ENCODE measurements around the gene EML2. TPM values are rescaled to one million over a fixed set of nuclear protein-coding genes. Genes with fewer than 3 reads are reported as not detected.
"Not testable (repeated sequence)": the region's sequence is repeated elsewhere in the genome, so short reads cannot be mapped to it uniquely, and the experiment has no call there.

Gene EML2
- total and polyA plus RNA-seq, 7 donors = 10.4 to 75.6 (median 34.6) TPM

- intact Hi-C loops (cut with DNase I) = no loop called here
- Histone ChIP-seq H3K4me3 (no peak overlapping the region), H3K4me1 (peaks cover 0 to 9% (median 5%) of the 10 kb centered on the region in 4 donors), H3K36me3 (peaks cover 0 to 54% (median 7%) of the 10 kb centered on the region in 4 donors), H3K27ac (peak overlapping the region in 3 of 4 donors; percentile 23 to 47 (median 25)), H3K9me3 (no peaks in the 10 kb centered on the region), H3K27me3 (no peaks in the 10 kb centered on the region)
- 46 to 63% methylated on average over 37 of the region's 37 CpGs for WGBS, 2 donors
- peak; percentile 86 for DNase-seq
- TF ChIP-seq CTCF (IDR thresholded peaks at IDR 0.05) (no peak), POLR2A (IDR thresholded peaks at IDR 0.05) (no peak), POLR2AphosphoS5 (IDR thresholded peaks at IDR 0.05) (no peak), EP300 (IDR thresholded peaks at IDR 0.05) (no peak)
These were observed 23.1 kb downstream of the EML2 start for GRCh38 chr19:45615795-45616703.

- Histone ChIP-seq H3K27ac (peak overlapping the region in 2 of 4 donors; percentile 29 to 52), H3K36me3 (peaks cover 0 to 55% (median 3%) of the 10 kb centered on the region in 4 donors)
- H3K4me1 ChIP-seq; DNase-seq; H3K4me3 ChIP-seq; H3K9me3 ChIP-seq; H3K27me3 ChIP-seq; intact Hi-C loops (cut with DNase I): not testable (repeated sequence)
- 74 to 91% methylated on average over 9 of the region's 9 CpGs for WGBS, 2 donors
These were observed 24.1 kb downstream of the EML2 start for GRCh38 chr19:45615056-45615455.

- Histone ChIP-seq H3K4me3 (no peak overlapping the region), H3K4me1 (peaks cover 0 to 9% (median 5%) of the 10 kb centered on the region in 4 donors), H3K27ac (peak overlapping the region in 3 of 4 donors; percentile 29 to 52 (median 38)), H3K9me3 (no peaks in the 10 kb centered on the region), H3K36me3 (peaks cover 0 to 48% (median 2%) of the 10 kb centered on the region in 4 donors), H3K27me3 (no peaks in the 10 kb centered on the region)
- 23 to 65% methylated on average over 10 of the region's 10 CpGs for WGBS, 2 donors
- TF ChIP-seq POLR2A (IDR thresholded peaks at IDR 0.05) (no peak), POLR2AphosphoS5 (IDR thresholded peaks at IDR 0.05) (peak in 2 of 4 donors; percentile 26 to 39)
- DNase-seq = no peak
- intact Hi-C loops (cut with DNase I) = no loop called here
These were observed 25.1 kb downstream of the EML2 start for GRCh38 chr19:45613926-45614725.

DNA sequence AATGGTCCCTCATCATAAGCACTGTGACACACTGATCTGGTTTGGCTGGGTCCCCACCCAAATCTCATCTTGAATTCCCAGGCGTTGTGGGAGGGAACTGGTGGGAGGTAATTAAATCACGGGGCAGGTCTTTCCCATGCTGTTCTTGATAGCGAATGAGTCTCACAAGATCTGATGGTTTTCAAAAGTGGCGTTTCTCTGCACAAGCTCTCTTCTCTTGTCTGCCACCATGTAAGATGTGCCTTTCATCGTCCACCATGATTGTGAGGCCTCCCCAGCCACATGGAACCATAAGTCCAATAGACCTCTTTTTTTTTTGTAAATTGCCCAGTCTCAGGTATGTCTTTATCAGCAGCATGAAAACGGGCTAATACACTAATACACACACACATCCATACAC lies 30.2 kb downstream of the EML2 start:
- peaks cover 0 to 10% (median 8%) of the 10 kb centered on the region in 4 donors for H3K4me1 ChIP-seq
- 95 to 96% methylated on average over 6 of the region's 6 CpGs for WGBS, 2 donors
- intact Hi-C loops (cut with DNase I) = no loop called here
- H3K27ac ChIP-seq = no peak overlapping the region
- no peak overlapping the region for H3K4me3 ChIP-seq
- DNase-seq = no peak
- H3K36me3 ChIP-seq = peaks cover 0 to 35% (median 0%) of the 10 kb centered on the region in 4 donors
- H3K9me3 ChIP-seq = no peaks in the 10 kb centered on the region
- peaks cover 0 to 9% (median 0%) of the 10 kb centered on the region in 3 donors for H3K27me3 ChIP-seq
- TF ChIP-seq EP300 (IDR thresholded peaks at IDR 0.05) = no peak
- TF ChIP-seq CTCF (IDR thresholded peaks at IDR 0.05) = no peak
- no peak for TF ChIP-seq POLR2AphosphoS5 (IDR thresholded peaks at IDR 0.05)
- TF ChIP-seq POLR2A (IDR thresholded peaks at IDR 0.05) = no peak

DNA sequence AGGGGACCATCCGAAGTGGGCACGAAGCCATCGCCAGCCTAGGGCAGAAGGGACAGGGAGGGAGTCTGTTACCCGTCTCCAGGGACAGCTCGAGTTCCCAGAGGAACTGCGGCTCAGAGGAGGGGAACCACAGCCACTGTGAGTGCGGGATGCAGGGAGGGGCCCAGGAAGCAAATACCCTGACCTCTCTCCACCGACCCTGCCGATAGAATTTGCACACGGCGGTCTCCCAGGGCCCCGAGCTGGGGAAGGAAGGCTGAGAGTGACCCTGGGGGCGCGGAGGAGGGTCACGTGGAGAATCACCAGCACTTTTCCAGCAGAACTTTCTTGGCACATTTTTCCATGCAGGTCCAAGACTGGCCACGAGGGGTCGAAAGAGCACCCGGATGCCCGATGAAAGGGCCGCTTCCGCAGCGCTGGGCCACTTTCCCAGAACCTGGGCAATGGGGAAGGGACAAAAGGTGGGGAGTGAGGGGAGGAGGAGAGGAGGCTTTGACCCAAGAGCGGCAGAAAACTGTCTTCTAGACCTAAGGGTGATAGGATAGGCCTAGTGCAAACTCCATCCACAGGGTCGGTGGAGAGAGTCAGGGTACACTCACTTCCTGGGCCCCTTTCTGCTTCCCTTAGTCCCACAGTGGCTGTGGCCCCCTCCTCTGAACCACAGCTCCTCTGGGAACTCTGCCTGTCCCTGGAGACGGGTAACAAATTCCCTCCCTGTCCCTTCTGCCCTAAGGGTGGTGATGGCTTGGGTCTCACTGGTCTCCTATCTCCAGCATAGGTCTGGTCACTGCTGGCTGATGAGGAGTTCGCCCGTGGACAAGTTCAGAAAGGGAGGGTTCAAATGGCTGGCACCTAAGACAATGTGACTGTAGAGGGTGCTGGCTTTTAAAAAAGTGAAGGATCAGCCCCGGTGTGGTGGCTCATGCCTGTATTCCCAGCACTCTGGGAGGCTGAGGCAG lies 31.8 kb downstream of the EML2 start:
- DNase-seq = peak; percentile 87
- TF ChIP-seq POLR2A (IDR thresholded peaks at IDR 0.05) (no peak), POLR2AphosphoS5 (IDR thresholded peaks at IDR 0.05) (peak in 3 of 4 donors; percentile 25 to 51 (median 38)), CTCF (IDR thresholded peaks at IDR 0.05) (peak; percentile 72 to 90 (median 88))
- H3K36me3 ChIP-seq = peaks cover 0 to 25% (median 0%) of the 10 kb centered on the region in 4 donors
- intact Hi-C loops (cut with DNase I) = loop anchor here (1.0 kb wide), 1 partner anchor 36 kb away; no protein-coding TSS in a partner anchor
- H3K9me3 ChIP-seq = no peaks in the 10 kb centered on the region
- 12 to 17% methylated on average over 28 of the region's 28 CpGs for WGBS, 2 donors
- H3K4me3 ChIP-seq = peak overlapping the region in 3 of 4 donors; percentile 20 to 32 (median 29)
- H3K27ac ChIP-seq = peak overlapping the region in 1 of 4 donors; percentile 41
- H3K27me3 ChIP-seq = peaks cover 3 to 25% (median 14%) of the 10 kb centered on the region in 3 donors
- H3K4me1 ChIP-seq = peaks cover 0 to 10% (median 9%) of the 10 kb centered on the region in 4 donors
